H1 (cell line): Measurements from ENCODE around the gene DARS1. TPM values are rescaled to one million over a fixed set of nuclear protein-coding genes. Genes with fewer than 3 reads are reported as not detected.

ENCODE experiments used
- FOSL1 ChIP-seq: IDR thresholded peaks from 2 replicates; pipeline ENCODE4 v1.6.1; 2011; ENCODE audit warnings: mild to moderate bottlenecking, low read depth, low read length, moderate library complexity; ENCODE audit not compliant: insufficient read depth
- GABPA ChIP-seq: IDR thresholded peaks from 2 replicates; pipeline ENCODE4 v1.6.1; 2011; ENCODE audit warnings: mild to moderate bottlenecking, low read length, moderate library complexity, borderline replicate concordance; ENCODE audit not compliant: insufficient read depth
- GTF2F1 ChIP-seq: IDR thresholded peaks from 2 replicates; pipeline ENCODE4 v1.6.1; 2012; ENCODE audit warnings: low read depth, low read length, improper control_type of control experiment, borderline replicate concordance
- SIRT6 ChIP-seq: IDR thresholded peaks from one replicate; pipeline ENCODE4 v1.7.1; 2012; ENCODE audit warnings: low read length, inconsistent platforms
- polyA plus RNA-seq, 7 experiments: library from polyadenylated mRNA; depleted of rRNA in 3 of 7; stranded (reverse) in 5 of 7; unstranded in 2 of 7; fragments of >200 nt in 5 of 7; fragments of 200-250 nt in 2 of 7; gene quantifications; 1 replicate in 5 of 7; 2 replicates in 1 of 7; 4 replicates in 1 of 7; pipeline versions ENCODE4 v1.2.1 to v1.2.3, GENCODE V29; 2011 to 2013; ENCODE audit warnings: missing spikeins in 2 of 7, mixed read lengths in 2 of 7
- total RNA-seq: library from RNA; stranded (reverse); fragmentation: NEBNext Ultra II Directional; extraction: Animal tissue kit (Norgen Biotek cat#: 25700); gene quantifications from 2 replicates; pipeline ENCODE4 v1.2.1, GENCODE V29; 2021
- TF ChIP-seq, protein P1 (sequence below), 3 experiments: IDR thresholded peaks; 1 replicate in 2 of 3; 2 replicates in 1 of 3; pipeline versions ENCODE4 v1.5.1 to v1.6.1; 2011; ENCODE audit warnings: low read length in 3 of 3, mild to moderate bottlenecking in 3 of 3, inconsistent platforms in 2 of 3, low read depth in 1 of 3, moderate library complexity in 1 of 3; ENCODE audit not compliant: insufficient read depth in 1 of 3; ENCODE audit errors: control extremely low read depth in 1 of 3

DARS1 gene
- total and polyA plus RNA-seq, 2 of the 8 experiments (the other 6 are each of a cell fraction or from before 2014, with no cell fraction given) = 61.7 to 85.9 TPM

DNA sequence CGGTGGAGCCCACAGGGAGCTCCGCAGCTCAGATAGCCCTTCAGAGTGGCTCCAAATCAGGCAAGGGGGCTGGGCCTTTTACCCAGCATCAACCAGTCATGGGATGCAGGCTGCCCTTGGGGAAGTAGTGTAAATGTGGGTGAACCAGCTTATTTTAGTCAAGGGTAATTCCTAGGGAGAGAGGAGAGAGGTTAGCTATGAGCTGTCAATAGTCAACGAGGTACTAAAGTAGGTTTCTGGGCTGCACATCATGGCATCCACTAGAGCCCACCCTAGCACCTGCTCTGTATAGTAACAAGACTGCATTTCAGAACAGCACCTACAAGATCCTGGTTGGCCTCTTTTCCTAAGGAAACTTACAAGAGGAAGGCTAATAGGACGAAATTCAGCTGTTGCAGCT, 99.7 kb downstream of the DARS1 start (continued):
- TF ChIP-seq, protein P1, sequence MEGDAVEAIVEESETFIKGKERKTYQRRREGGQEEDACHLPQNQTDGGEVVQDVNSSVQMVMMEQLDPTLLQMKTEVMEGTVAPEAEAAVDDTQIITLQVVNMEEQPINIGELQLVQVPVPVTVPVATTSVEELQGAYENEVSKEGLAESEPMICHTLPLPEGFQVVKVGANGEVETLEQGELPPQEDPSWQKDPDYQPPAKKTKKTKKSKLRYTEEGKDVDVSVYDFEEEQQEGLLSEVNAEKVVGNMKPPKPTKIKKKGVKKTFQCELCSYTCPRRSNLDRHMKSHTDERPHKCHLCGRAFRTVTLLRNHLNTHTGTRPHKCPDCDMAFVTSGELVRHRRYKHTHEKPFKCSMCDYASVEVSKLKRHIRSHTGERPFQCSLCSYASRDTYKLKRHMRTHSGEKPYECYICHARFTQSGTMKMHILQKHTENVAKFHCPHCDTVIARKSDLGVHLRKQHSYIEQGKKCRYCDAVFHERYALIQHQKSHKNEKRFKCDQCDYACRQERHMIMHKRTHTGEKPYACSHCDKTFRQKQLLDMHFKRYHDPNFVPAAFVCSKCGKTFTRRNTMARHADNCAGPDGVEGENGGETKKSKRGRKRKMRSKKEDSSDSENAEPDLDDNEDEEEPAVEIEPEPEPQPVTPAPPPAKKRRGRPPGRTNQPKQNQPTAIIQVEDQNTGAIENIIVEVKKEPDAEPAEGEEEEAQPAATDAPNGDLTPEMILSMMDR (IDR thresholded peaks at IDR 0.05; ENCODE audit: control extremely low read depth in 1 of 3, insufficient read depth in 1 of 3, low read depth in 1 of 3, low read length in 3 of 3) = no peak
- TF ChIP-seq GTF2F1 = no peak
- TF ChIP-seq GABPA = no peak
- no peak for TF ChIP-seq FOSL1
- TF ChIP-seq SIRT6 = no peak
- TF ChIP-seq, all 59 proteins: peak for 0
